ENCODE measurements around the gene DQX1.

The DQX1 gene

GRCh38 chr2:74481961-74482800 is 43.9 kb downstream of the DQX1 start:
- Histone ChIP-seq H3K4me1 (no peaks in the 10 kb centered on the region), H3K9me3 (ENCODE audit: control insufficient read depth, low read length) (no peaks in the 10 kb centered on the region), H3K79me2 (peaks cover 20% of the 10 kb centered on the region), H3K4me2 (ENCODE audit: low read length) (peak overlapping the region; percentile 97), H3K27ac (peak overlapping the region; percentile 83), H3K4me3 (ENCODE audit: low read depth, low read length) (peak overlapping the region; percentile 94), H3K9ac (peak overlapping the region; percentile 1), H3K27me3 (ENCODE audit: control insufficient read depth, insufficient read depth, low read length) (no peaks in the 10 kb centered on the region), H3K36me3 (ENCODE audit: control insufficient read depth, insufficient read depth, low read length) (no peaks in the 10 kb centered on the region), H2AFZ (peak overlapping the region; percentile 79)
- TF ChIP-seq CTCF (IDR thresholded peaks at IDR 0.05): no peak

GRCh38 chr2:74481431-74481830 is 44.6 kb downstream of the DQX1 start:
- Histone ChIP-seq H2AFZ (no peak overlapping the region), H3K36me3 (ENCODE audit: control insufficient read depth, insufficient read depth, low read length) (no peaks in the 10 kb centered on the region), H3K27me3 (ENCODE audit: control insufficient read depth, insufficient read depth, low read length) (no peaks in the 10 kb centered on the region), H3K9me3 (ENCODE audit: control insufficient read depth, low read length) (no peaks in the 10 kb centered on the region), H3K4me2 (ENCODE audit: low read length) (peak overlapping the region; percentile 97), H3K9ac (no peak overlapping the region), H3K79me2 (peaks cover 20% of the 10 kb centered on the region), H3K27ac (no peak overlapping the region), H3K4me1 (no peaks in the 10 kb centered on the region), H3K4me3 (ENCODE audit: low read depth, low read length) (peak overlapping the region; percentile 94)
- TF ChIP-seq CTCF (IDR thresholded peaks at IDR 0.05): no peak

- H3K36me3 ChIP-seq (ENCODE audit: control insufficient read depth, insufficient read depth, low read length): no peaks in the 10 kb centered on the region
- H3K27ac ChIP-seq: no peak overlapping the region
- peaks cover 3% of the 10 kb centered on the region for H3K79me2 ChIP-seq
- H3K27me3 ChIP-seq (ENCODE audit: control insufficient read depth, insufficient read depth, low read length): no peaks in the 10 kb centered on the region
- H3K4me1 ChIP-seq: peaks cover 8% of the 10 kb centered on the region
- no peak overlapping the region for H3K9ac ChIP-seq
- no peak overlapping the region for H3K4me2 ChIP-seq (ENCODE audit: low read length)
- no peak overlapping the region for H2AFZ ChIP-seq
- no peaks in the 10 kb centered on the region for H3K9me3 ChIP-seq (ENCODE audit: control insufficient read depth, low read length)
- H3K4me3 ChIP-seq (ENCODE audit: low read depth, low read length): no peak overlapping the region
- no peak for TF ChIP-seq CTCF (IDR thresholded peaks at IDR 0.05)
Measured at GRCh38 chr2:74474899-74475298, 51.1 kb downstream of the DQX1 start.

- no peak overlapping the region for H3K4me3 ChIP-seq (ENCODE audit: low read depth, low read length)
- H2AFZ ChIP-seq: no peak overlapping the region
- no peaks in the 10 kb centered on the region for H3K27me3 ChIP-seq (ENCODE audit: control insufficient read depth, insufficient read depth, low read length)
- H3K36me3 ChIP-seq (ENCODE audit: control insufficient read depth, insufficient read depth, low read length): no peaks in the 10 kb centered on the region
- no peak overlapping the region for H3K27ac ChIP-seq
- H3K79me2 ChIP-seq: peaks cover 3% of the 10 kb centered on the region
- no peak overlapping the region for H3K9ac ChIP-seq
- no peak overlapping the region for H3K4me2 ChIP-seq (ENCODE audit: low read length)
- peaks cover 8% of the 10 kb centered on the region for H3K4me1 ChIP-seq
- H3K9me3 ChIP-seq (ENCODE audit: control insufficient read depth, low read length): no peaks in the 10 kb centered on the region
- no peak for TF ChIP-seq CTCF (IDR thresholded peaks at IDR 0.05)
Measured at GRCh38 chr2:74474481-74474880, 51.5 kb downstream of the DQX1 start.

- Histone ChIP-seq H3K4me3 (ENCODE audit: low read depth, low read length) (peak overlapping the region; percentile 95), H3K4me1 (peaks cover 8% of the 10 kb centered on the region), H3K9me3 (ENCODE audit: control insufficient read depth, low read length) (no peaks in the 10 kb centered on the region), H2AFZ (peak overlapping the region; percentile 94), H3K27ac (peak overlapping the region; percentile 90), H3K9ac (no peak overlapping the region), H3K36me3 (ENCODE audit: control insufficient read depth, insufficient read depth, low read length) (no peaks in the 10 kb centered on the region), H3K79me2 (peaks cover 3% of the 10 kb centered on the region), H3K4me2 (ENCODE audit: low read length) (peak overlapping the region; percentile 82), H3K27me3 (ENCODE audit: control insufficient read depth, insufficient read depth, low read length) (no peaks in the 10 kb centered on the region)
- no peak for TF ChIP-seq CTCF (IDR thresholded peaks at IDR 0.05)
Measured at GRCh38 chr2:74472945-74473258, 53.1 kb downstream of the DQX1 start.

All from parathyroid adenoma (tissue), 2 donors.